HG03378 (cell line): ENCODE results near the gene EMILIN1.
"Not testable (repeated sequence)": the region's sequence is repeated elsewhere in the genome, so short reads cannot be mapped to it uniquely, and the experiment has no call there.

Experiments used
- ATAC-seq: cut with Tn5 transposase; IDR thresholded peaks from one replicate; pipeline ENCODE4 v1.9.1; 2021; ENCODE audit warnings: mild to moderate bottlenecking, moderate library complexity; ENCODE audit not compliant: unreplicated experiment

The EMILIN1 gene

DNA sequence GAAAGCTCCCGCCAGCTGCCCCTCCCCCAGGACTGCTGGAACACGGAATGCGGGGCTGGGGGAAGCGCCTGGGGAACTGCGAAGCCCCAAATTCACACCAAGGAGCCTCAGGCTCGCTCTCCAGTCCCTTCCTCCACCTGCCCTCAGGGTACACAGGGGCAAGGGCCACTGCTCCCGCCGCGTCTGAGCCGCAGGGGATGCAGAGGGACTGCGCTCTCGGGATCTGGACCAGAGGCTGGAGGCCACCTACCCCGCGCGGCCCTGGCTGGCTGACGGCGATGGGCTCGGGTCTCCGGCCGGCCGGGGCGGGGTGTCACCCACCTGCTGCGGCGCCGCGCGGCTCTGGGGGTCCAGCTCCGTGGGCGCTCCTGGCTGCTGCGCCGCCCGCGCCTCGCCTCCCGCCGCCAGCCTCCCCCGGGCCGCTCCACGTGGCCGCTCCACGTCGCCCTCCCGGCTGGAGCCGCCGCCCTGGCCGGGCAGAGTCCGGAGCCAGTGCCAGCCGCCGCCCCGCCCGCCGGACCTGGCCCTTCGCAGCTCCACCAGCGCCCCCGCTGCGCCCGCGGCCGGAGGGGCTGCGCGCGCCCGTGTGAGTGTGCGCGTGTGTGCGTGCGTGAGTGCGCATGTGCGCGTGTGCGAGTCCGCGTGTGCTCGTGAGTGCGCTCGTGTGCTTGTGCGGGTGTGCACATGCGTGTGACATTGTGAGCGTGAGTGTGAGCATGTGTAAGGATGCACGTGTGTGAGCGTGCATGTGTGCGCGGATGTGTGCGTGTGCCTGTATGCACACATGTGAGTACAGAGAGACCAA lies 40.3 kb downstream of the EMILIN1 start, which contains the start of gene CGREF1:
Gene CGREF1, minus strand, starts transcription at position 604 of the 805 bp plus-strand sequence. CDS start 14,762 bp downstream, outside the sequence.
- ATAC-seq: no peak

DNA sequence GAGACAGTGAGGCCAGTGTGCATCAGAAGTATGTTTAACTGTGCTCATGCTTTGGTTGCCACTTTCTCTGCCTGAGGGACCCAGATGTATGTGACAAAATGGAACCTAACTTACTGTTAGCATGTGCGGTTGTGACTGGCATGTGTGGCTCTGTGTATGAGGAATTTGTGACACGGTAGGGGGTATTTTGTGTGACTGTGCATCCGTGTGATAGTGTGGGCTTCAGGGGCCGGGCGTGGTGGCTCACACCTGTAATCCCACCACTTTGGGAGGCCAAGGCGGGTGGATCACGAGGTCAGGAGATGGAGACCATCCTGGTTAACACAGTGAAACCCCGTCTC lies 40.9 kb downstream of the EMILIN1 start:
- not testable (repeated sequence) for ATAC-seq

DNA sequence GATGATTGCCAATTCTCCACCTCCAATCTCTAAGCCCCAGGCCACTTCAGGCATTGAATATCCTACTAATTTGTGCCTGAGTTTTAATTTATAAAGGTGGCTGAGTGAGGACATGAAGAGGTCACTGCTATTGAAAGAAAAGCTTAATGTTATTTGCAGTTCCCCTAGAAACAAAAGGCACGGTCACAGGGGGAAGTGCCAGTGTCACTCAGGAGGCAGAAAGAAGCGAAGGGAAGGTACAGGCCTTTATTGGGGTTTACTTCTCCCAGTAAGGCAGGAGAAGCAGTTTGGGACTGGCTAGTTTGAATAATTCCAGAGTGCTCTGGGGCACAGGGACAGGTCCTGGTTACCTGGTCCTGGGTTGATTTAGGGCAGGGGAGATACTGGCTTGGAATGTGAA lies 43.5 kb downstream of the EMILIN1 start:
- no peak for ATAC-seq

DNA sequence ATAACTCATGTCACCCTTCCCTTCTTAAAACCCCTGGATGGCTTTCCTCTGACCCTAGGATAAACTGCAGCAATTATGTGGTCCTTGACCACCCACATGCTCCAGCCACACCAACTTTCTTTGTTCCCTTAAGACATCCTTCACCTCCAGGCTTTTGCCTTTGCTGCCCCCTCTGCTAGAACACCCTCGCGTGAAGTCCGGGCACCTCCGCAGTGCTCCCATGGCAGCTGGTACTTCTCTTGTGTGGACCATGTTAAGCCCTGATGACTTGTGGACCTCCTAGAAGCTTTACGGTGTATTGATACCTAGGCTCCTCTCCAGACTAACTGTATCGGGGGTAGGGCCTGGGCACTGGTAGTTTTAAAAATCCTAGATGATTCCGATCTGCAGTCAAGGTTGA lies 44.4 kb downstream of the EMILIN1 start:
- no peak for ATAC-seq

DNA sequence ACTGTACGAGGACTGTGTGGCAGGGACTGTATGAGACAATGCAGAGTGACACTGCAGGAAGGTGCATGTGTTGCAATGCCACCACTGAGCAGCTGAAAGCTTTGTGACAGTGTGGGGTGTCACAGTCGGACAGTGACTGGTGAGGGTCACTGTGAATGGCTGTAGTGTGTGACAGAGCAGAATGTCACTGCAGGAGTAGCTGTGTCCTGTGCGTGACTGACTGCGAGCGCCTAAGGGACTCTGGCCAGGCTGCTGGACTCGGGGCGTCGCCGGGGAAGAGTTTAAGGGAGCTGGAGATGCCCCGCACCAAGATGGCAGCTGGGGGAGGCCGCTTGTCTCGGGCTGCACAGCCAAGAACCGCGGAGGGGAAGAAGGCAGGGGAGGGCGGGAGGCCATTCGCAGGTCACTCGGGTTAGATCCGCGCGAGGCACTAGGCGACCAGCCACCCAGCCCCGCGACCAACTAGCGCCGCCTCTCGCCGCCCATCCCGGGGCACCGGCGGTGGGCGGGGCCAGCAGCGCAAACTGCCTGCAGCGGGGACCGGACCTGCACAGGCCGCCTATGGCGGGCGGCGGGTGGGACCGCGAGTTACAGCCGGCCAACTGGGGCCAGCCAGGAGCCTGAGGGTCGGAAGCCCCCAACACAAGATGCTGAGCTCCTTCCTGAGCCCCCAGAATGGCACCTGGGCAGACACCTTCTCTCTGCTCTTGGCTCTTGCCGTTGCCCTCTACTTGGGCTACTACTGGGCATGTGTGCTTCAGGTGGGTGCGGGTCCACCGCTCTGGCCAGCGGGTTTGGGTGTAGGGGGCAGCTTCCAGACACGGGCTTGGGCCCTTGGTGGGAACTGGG lies 45.1 kb downstream of the EMILIN1 start, which contains the start of gene ABHD1:
Gene ABHD1, plus strand, starts transcription at position 514 of the 849 bp plus-strand sequence. Its CDS starts 134 bp downstream, at position 648.
- ATAC-seq: no peak

DNA sequence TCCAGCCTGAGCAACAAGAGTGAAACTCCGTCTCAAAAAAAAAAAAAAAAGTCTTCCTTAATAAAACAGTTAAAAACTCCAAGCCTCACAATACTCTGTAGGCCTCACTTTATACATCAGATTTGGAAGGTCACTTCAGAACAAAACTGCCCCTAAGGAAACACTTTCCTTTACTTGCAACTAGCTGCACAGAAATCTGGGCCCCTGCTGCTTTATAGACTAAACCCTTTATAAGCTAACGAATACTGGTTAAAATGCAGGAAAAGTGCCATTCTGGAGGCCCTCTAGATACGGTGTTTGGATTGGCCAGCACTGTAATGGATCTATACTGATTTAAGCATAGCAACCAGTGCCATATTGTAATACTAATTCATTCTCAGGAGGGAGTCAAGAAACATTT lies 46.7 kb downstream of the EMILIN1 start:
- no peak for ATAC-seq

DNA sequence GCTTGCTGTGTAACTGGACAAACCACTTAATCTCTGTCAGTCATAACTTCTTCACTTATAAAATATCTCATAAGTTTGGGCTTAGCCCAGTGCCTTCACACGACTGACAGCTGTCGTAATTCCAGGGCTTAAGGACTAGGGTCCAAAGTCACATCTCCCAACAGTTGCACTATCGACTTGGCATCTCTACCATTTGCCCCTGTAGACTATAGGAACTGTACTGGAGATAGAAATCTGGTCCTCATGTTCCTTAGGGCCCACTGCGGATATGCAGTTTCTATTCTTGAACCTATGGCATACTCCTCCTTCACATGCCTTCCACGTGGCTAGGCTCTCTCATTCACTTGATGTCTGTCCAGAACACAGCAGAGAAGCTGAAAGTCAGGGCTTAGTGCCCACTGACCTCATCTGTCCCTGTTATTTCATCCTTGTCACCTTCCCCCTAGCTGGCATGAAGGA lies 47.9 kb downstream of the EMILIN1 start:
- ATAC-seq: no peak

DNA sequence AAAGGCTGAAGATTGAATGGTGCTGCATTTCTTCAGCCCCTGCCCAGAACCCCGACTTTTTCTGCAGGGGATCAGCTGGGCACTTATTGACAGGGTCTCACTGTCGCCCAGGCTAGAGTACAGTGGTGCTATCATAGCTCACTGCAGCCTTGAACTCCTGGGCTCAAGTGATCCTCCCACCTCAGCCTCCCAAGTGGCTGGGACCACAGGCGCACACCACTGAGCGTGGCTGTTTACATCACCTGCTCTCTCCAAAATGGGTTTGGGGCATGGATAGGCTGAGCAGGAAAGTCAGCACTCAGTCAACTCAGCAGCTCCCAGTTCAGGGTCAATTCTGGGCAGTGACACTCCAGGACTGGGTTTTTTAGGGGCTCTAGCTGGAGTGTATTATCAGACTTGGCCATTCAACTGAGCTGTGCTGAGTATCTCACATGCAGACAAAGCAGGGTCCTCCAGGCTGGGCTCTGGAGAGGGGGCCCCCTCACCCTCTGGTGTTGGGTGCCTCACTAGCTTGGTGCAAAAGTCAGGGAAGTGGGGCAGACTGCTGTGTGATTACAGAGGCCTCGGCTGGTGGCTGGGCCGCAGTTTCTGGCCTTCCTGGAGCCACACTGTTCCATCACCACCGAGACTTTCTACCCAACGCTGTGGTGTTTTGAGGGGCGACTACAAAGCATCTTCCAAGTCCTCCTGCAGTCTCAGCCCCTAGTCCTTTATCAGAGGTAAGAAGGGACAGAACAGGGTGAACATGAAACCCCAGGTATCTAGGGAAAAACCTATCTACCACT lies 49.7 kb downstream of the EMILIN1 start:
- ATAC-seq: no peak

DNA sequence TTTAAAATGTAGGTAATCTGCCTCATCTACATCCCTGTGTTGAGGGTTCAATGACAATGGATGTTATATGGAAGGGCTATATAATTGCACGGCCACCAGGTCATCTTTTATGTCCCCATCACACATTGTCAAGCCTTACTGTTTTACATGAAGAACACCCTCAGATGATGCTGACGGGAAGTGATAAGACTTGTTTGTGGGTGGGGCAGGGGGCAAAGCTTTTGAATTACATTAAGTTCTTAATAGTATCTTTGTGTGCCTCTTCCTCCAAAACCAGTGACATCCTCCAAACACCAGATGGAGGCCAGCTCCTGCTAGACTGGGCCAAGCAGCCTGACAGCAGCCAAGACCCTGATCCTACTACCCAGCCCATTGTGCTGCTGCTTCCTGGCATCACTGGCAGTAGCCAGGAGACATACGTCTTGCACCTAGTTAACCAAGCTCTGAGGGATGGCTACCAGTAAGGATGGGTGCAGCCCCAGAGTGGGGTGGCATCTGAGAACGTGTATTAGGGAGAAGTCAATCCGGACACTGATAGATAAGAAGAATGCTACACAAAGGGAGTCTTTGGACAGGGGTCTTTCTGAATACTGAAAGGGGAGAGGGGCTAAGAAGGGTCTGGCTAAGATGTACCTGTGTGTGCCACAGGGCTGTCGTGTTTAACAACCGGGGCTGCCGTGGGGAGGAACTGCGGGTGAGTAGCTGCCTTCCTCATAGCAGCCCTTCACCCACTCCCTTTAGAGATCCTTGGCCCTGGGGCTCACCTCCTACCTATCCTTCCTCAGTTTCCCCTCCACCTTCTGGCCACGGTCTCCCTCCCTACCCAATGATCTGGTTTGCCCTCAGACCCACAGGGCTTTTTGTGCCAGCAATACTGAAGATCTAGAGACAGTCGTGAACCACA lies 50.5 kb downstream of the EMILIN1 start:
- ATAC-seq: no peak

DNA sequence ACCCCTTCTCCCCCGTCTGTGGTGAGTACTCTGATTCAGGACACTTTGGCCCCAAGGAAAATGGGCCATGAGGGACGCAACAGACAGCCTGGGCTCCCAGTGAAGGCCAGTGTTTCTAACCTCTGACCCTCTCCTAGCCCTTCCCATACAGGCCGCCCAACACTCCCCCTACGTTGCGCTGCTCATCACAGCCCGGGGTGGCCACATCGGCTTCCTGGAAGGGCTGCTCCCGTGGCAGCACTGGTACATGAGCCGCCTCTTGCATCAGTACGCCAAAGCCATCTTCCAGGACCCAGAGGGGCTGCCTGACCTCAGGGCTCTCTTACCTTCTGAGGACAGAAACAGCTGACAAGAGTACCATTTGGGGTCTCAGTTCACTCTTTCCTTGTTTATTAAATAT lies 52.0 kb downstream of the EMILIN1 start:
- no peak for ATAC-seq

DNA sequence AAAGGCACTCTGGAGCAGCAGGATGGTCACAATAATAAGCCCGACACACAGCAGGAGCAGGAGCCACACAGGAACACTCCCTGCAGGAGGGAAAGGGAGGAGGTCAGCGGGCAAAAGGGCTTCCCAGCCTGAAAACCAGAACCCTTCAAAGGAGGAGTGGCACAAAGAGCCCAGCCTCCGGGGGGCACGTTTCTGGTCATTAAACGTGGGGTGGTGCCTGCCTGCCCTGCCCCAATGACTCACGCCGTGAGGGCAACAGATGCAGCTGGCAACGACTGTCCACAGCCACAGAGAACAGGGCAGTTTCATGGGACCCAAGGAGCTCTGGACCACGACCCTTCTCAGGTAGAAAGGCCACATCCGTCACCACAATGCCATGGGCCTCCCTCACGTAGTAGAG lies 53.0 kb downstream of the EMILIN1 start:
- no peak for ATAC-seq

DNA sequence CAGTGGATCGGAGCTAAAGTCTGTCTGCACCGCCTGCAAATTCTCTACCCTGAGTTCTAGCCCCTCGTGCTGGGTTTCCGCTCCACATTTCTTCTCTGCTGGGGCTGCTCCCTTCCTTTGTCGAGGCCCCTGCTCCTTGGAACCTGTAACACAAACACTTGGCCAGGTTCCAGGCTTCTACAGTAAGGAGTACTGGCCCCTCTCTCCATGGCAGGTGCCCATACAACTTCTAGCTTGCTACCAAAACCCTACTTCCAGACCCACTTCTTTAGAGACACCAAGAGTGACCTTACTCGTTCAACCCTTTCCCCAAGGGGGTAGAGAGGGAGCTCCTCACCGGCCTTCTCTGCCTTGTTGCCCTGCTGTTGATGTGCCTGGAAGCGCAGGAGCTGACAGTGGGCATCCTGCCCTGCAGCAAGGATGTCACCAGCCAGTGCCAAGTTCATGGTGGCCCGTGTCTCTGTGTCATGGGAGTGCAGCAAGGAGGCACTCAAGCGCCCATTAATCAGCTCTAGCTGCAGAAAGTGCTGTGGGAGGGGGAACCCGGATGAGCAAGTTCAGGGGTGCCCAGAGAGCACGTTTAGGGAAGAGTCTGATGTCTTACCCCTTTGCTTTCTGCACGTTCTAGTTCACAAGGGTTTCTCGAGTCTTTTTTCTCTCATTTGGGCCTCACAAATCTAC lies 54.9 kb downstream of the EMILIN1 start:
- ATAC-seq: no peak

DNA sequence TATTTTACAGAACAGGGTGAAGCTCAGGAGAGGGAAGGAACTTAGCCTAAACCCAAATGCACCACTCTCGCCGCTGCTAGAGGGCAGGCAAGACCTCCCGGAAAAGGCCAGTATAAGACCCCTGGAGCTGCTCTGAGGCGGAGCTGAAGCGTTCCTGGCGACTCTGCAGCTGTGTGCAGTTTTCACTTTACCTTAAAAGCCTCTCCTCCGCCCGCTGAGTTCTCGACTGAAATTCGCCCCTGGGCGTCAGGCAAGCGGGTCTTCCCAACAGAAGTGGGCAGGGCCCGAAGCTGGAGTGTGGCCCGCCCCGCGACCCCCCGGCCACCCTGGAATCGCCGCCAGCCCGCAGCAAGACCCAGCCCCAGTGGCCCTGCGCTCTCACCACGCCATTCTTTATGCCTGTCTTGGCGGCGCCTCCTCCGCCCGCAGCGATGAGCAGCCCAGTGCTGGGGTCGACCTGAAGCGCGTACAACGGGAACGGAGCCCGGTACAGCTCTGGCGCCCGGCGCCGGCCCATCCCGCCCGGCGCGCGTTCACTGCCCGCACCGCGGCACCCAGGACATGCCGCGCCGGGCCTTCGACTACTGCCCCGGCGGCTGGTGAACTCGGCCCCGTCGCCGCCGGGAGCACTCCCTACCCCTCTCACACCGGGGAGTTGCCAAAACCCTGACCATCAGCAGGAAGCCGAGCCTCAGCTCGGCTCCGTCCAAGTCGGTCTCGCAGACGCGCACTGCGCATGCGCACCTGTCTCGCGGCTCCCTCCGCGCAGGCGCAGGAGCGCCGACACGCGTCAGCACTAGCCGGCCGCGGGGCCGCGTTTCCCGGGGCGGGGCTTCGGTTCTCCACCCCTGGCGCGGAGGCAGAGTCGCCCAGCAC lies 55.7 kb downstream of the EMILIN1 start, which contains the start of gene PREB:
Gene PREB, minus strand, starts transcription at position 732 of the 876 bp plus-strand sequence. Its CDS starts 215 bp downstream, at position 517.
- ATAC-seq: peak; percentile 71

DNA sequence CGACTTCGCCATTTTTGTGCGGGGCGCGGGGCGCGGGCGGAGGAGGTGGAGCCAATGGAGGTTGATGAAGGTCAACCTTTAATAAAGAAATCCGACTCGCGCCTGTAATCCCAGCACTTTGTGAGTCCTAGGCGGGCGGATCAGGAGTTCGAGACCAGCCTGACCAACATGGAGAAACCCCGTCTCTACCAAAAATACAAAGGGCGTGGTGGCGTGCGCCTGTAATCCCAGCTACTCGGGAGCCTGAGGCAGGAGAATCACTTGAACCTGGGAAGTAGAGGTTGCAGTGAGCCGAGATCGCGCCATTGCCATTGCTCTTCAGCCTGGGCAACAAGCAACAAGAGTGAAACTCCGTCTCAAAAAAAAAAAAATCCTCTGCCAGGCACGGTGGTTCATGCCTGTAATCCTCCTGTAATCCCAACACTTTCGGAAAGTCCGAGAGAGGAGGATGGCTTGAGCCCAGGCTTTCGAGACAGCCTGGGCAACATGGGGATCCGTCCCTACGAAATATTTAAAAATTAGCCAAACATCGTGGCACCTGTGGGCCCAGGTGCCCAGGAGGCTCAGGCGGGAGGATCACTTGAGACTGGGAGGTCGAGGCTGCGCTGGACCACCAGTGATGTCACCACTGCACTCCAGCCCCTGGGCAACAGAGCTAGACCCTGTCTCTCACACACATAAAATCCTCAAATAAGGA lies 56.5 kb downstream of the EMILIN1 start:
- ATAC-seq: no peak

DNA sequence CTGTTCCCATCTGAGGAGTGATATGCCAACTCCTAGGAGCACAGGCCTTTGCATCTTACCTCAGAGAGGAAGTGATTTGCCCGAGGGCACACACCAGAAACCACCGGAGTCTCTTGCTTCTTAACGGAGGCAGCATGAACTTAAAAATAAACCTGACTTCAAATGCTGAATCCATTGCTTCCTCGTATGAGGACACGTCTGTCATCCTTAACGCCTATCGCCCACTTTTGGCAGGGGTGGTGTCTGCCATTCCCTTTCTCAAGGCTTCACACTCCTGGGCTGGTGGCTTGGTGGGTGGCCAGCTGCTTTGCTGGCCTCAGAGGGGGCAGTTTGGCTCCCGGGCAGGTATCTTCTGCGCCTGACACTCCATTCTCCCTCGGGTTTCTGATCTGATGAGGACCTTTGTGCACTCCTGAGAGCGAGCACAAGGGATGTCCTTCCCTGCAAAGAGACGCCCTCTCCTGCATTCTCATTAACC lies 57.1 kb downstream of the EMILIN1 start:
- no peak for ATAC-seq
